GM19372 (cell line): ENCODE data around the gene MPRIP.

ENCODE experiments used
- ATAC-seq: cut with Tn5 transposase; IDR thresholded peaks from one replicate; pipeline ENCODE4 v1.9.1; 2021; ENCODE audit warnings: mild to moderate bottlenecking, low read depth, moderate library complexity; ENCODE audit not compliant: unreplicated experiment

MPRIP gene

DNA sequence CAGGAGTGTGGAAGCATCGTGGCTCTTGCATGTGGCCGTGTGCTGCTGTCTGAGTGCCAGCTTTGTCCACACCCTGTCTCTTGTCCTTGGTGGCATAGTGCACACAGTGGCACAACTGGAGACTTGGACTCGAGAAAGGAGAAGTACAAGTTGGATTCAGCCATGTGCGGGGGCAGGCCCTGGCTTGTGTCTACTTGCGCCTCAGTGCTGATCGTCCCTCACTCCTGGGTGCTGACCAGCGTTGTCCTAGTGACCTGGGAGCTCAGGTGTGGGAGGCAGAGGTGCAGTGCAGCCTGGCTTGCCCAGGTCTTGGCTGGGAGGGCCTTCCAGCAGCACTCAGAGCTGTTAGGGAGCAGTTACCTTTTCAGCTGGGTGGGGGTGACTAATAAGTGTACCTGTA is 20.6 kb downstream of the MPRIP start:
- ATAC-seq, result no peak

DNA sequence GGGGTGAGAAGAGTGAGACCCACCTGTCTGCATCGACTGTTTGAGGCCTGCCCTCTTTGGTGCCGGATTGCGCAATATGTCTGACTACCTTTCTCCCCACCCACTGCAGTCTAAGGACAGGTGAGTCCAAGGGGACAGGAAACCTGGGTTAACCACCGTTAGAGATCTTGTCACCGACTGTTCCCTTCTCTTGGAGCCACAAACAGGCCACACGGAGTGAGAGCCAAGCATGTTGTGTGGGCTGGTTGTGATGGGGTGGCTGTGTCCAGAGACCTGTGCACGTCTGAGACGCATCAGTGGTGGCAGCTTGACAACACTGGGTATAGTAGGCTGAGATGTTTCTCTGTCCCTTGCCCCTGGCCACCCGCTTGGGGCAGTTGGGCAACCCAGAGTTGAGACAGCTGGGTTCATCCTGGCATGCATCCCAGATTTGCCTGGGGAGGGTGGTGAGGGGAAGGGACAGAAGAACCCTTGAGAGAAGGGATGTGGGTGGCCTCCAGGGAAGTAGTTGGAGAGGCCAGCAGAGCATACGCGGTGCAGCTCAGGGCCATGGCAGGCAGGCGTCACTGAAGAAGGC is 21.4 kb downstream of the MPRIP start:
- no peak for ATAC-seq

DNA sequence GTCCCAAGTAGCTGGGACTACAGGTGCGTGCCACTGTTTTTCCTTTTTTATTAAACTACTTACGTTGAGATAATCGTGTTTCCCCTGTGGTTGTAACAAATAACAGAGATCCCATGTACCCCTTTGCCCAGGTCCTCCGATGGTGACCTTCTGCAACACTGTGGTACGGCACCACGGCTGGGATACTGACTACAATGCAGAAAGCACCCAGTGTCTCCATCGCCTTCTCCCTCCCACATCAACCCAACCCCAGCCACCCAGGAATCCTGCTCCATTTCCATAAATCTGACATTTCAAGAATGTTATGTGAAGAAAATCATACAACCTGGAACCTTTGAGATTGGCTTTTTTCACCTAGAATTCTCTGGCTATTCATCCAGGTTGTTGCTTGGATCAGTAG is 22.1 kb downstream of the MPRIP start:
- ATAC-seq, result no peak

DNA sequence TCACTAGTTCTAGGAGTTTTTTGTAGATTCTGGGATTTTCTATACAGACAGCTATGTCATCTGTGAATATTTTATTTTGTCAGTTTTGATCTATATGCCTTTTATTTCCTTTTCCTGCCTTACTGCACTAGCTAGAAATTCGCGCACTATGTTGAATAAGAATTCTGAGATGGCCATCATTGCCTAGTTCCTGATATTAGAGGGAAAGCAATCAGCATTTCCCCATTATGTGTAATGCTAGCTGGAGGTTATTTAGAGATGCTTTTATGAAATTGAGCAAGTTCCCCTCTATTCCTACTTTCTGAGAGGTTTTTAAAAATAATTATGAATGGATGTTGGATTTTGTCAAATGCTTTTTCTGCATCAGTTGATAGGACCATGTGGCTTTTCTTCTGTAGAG is 23.8 kb downstream of the MPRIP start:
- ATAC-seq, result no peak

DNA sequence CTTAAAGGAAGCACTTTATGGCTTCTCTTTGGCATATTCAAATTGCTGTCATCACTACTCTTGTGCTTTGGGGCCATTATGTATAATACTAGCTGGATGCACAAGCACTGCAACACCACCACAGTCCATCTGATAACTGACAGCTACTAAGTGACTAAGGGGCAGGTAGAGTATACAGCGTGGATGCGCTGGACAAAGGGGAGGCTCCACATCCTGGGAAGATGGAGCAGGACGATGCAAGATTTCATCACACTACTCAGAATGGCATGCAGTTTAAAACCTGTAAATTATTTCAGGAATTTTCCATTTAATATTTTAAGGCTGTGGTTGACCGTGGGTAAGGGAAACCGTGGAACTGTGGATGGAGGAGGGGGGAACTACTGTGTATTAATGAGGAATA is 25.0 kb downstream of the MPRIP start:
- no peak for ATAC-seq

- ATAC-seq, result no peak
Observed at GRCh38 chr17:17069849-17070248, 27.6 kb downstream of the MPRIP start.

DNA sequence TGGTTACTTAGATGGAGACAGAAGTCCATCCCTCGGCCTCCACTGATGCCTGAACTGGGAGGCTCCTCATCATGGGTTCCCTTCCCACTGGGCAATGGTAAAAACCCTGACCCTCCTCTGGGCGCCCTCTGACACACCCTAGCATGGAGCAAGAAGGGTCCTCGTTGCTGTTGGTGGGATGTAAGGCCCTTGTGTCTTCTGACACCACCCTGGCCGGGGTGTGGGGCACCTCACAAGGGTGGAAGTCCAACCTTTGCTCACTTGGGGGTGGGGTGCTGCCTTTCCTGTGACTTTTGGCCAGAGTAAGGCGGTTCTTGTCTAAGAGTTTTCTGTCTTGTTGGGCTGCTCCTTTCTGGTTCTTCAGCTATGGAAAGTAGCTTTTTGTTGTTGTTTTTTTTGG is 28.7 kb downstream of the MPRIP start:
- no peak for ATAC-seq

- no peak for ATAC-seq
Observed at GRCh38 chr17:17071531-17072360, 29.5 kb downstream of the MPRIP start.

- no peak for ATAC-seq
Observed at GRCh38 chr17:17072546-17072945, 30.3 kb downstream of the MPRIP start.

- no peak for ATAC-seq
Observed at GRCh38 chr17:17073030-17073564, 30.8 kb downstream of the MPRIP start.

GRCh38 chr17:17073581-17074403 is 31.5 kb downstream of the MPRIP start:
- no peak for ATAC-seq

DNA sequence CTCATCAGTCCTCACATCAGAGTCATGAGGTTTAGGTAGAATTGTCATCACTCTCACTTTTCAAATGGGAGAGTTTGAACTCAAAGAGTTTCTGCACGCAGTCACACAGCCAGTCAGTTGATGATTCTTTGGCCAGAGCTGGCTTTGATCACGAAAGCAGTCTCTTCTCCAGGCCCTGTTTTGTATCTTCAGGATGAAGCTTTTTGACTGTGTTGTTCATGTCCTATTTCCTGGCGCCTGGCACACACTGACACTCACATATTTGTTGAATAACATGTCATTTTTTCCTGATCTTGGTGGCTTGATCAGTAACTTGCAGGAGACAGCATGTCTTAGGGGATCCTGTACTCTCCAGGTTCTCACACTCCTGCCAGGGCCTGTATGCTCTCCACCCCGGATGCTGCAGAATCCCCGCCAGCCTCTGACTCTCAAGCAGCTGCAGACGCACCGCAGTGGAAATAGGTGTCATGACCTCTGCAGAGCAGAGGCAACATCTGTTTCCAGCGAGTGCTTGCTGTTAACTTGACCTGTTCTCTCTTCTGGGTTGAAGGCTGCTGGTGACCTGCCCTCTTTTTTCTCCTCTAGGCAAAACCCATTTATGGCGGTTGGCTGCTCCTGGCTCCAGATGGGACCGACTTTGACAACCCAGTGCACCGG is 33.0 kb downstream of the MPRIP start:
- ATAC-seq, result no peak

DNA sequence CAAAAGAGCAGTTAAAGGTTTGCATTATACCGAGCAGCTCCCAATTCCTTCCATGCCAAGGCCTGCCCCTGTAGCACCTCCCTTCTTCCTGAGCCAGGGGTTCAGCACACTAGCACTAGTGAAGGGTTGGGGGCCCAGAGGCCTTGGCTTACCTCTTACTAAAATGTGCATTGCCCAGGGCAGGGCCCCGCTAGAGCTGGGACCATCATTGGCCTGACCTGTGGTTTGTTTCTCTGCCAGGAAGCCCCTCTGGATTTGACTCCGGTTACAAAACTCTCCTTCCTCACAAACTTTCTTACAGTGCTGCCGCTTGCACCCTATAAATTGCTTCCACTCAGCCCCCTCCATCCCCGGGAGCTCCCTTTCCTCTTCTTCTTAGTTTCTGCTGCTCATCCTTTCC is 33.8 kb downstream of the MPRIP start:
- ATAC-seq, result no peak

- no peak for ATAC-seq
Observed at GRCh38 chr17:17077101-17077500, 34.8 kb downstream of the MPRIP start.

DNA sequence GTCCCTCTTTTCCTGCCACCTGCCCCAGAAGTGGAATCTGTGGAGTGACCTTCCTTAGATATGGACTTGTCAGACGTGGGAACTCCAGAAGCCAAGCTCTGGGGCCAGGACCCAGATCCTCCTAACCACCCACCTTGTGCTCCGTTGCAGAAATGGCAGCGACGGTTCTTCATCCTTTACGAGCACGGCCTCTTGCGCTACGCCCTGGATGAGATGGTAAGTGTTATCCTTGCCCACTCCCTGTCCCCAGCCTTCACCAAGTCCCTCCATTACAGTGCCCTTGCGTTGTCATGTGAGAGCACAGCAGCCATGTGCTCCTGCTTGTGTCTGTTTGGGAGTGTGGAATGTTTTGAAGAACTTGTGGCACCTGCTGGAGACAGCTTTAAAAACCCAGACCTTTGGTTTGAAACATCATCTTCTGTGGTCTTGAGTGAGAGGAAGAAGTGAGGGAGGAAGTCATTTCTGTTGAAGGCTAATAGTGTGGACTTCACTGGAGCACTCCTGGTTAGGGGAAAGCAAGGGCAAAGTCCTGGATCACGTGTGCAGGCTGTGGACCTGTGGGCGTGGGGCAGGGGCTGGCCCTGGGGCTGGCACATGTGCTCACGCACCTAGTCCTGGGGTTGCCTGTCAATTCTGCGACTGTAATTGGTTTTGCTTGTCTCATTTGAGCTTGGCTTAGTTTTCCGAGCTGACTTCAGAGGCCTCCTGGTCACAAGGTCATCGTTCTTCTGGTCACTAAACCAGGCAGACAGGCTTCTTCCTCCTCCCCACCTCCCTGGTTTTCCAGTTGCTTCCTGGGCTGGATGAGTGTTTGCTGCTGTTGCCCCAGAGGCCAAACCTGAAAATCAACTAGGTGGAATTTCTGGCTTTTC is 35.8 kb downstream of the MPRIP start:
- ATAC-seq, result no peak

GRCh38 chr17:17078832-17079231 is 36.6 kb downstream of the MPRIP start:
- no peak for ATAC-seq

DNA sequence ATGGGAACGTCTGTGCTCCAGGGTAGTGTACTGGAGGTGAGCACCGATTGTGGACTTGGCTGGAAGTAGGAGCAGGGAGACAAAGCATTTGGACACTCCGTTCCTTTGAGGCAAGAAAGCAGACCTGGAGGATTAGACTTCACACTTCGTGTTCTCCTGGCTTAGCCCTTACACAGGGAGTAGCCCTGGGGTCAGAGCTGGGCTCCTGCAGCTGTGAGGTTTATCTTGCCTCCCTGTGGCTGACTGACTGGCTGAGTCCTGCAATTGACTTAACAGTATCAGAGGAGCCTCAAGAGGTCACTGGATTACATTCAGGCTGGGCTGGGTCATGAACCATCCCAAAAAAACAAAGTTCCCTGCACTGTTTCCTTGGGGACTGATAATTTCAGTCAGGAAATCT is 37.1 kb downstream of the MPRIP start:
- no peak for ATAC-seq

- no peak for ATAC-seq
Observed at GRCh38 chr17:17079761-17080160, 37.5 kb downstream of the MPRIP start.

DNA sequence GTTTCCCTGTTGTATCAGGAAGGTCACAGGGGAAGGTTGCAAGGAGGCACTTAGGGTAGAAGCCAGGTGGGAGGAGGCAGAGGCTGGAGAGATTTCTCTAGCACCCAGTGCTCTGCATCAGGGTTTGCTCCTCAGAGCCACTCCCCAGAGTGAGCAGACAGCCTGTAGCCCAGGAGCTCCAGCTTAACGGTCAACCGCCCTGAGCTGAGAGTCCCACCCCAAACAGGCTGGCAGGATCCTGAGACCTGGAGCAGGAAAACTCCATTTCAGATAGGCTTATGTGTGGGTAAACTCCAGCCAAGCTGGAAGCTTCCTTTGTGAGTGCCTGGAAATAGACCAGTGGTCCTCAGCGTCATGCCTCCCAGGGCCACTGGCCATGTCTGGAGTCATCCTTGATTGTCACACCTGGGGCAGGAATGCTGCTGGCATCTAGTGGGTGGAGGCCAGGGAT is 37.9 kb downstream of the MPRIP start:
- ATAC-seq, result no peak

DNA sequence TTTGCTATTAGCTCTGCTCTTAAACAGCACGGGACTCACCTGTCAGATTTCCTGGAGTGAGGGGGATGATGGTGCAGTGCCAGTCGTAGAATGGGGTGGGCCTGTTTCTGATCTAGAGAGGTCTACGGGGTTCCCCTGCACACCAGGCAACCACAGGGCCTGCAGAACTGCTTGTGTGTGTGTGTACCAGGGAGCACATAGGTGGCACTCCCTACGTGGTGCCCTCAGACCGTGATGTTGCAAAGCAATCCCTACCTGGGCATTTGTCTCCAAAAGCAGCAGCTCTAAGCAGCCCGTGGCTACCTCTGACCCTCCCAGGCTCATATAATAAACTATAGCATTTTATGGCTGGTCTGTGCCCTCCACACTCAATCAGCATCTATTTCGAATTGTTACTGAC is 38.5 kb downstream of the MPRIP start:
- no peak for ATAC-seq
